PC-3 (cell line): ENCODE results near the gene SOX6.

ENCODE experiments used
- EZH2 ChIP-seq: fragments of 300-600 bp; sonication (generic); IDR thresholded peaks from one replicate; pipeline ENCODE4 v1.6.1; 2017; ENCODE audit warnings: antibody characterized with exemption, mild to moderate bottlenecking, low read length; ENCODE audit not compliant: unreplicated experiment
- EZH2phosphoT487 ChIP-seq: fragments of 300-600 bp; sonication (generic); IDR thresholded peaks from 2 replicates; pipeline ENCODE4 v1.6.1; 2018; ENCODE audit warnings: mild to moderate bottlenecking, antibody characterized with exemption, low read length, borderline replicate concordance
- TF ChIP-seq, protein P1 (sequence below): fragments of 300-600 bp; sonication (generic); conservative IDR thresholded peaks from 2 replicates; pipeline ENCODE4 v1.5.1; 2017; ENCODE audit warnings: antibody characterized with exemption, low read depth, mild to moderate bottlenecking, low read length

DNA sequence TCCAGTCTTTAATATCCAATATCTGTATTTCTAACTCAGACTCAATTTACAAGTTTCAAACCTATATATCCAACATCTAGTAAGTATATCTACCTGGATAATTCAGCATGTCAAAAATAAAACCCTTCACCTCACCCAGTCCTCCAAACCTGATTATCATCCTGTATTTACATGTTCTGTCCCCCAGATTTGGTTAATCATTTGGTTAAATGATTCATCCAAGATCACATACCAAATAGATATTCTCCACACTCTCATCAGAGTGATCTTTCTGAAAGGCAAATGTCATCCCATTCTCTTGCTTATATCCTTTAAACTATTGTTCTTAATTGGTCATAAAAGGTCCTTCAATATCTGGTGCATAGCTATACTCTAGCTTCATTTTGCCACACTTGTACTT is 199.0 kb downstream of the SOX6 start:
- TF ChIP-seq, protein P1, sequence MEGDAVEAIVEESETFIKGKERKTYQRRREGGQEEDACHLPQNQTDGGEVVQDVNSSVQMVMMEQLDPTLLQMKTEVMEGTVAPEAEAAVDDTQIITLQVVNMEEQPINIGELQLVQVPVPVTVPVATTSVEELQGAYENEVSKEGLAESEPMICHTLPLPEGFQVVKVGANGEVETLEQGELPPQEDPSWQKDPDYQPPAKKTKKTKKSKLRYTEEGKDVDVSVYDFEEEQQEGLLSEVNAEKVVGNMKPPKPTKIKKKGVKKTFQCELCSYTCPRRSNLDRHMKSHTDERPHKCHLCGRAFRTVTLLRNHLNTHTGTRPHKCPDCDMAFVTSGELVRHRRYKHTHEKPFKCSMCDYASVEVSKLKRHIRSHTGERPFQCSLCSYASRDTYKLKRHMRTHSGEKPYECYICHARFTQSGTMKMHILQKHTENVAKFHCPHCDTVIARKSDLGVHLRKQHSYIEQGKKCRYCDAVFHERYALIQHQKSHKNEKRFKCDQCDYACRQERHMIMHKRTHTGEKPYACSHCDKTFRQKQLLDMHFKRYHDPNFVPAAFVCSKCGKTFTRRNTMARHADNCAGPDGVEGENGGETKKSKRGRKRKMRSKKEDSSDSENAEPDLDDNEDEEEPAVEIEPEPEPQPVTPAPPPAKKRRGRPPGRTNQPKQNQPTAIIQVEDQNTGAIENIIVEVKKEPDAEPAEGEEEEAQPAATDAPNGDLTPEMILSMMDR: no peak
- TF ChIP-seq EZH2: no peak
- TF ChIP-seq EZH2phosphoT487: no peak
